Activated naive CD4-positive, alpha-beta T cell treated with Interleukin-2 at 50 U/mL for 16 hours (primary cell): Measurements from ENCODE around the gene RHOF.

Experiments used
- DNase-seq: peaks from one replicate; pipeline ENCODE4 v3.0.0-alpha.2; 2020

The RHOF gene

DNA sequence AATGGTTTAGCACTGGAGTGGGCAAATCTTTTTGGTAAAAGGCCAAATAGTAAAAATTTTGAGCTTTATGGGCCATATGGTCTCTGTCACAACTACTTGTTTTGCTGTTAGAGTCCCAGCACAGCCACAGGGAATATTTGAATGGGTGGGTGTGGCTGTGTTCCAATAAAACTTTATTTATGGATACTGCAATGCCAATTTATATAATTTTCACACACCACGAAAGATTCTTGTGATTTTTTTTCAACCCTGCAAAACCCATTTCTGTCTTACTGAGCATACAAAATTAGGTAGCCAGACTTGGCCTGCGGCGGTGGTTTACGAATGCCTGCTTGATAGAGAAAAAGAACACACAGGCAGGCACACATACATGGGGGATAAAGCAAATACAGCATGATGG is 52.6 kb downstream of the RHOF start:
- no peak for DNase-seq

- DNase-seq, result no peak
Measured at GRCh38 chr12:121738340-121738858, 55.1 kb downstream of the RHOF start.

DNA sequence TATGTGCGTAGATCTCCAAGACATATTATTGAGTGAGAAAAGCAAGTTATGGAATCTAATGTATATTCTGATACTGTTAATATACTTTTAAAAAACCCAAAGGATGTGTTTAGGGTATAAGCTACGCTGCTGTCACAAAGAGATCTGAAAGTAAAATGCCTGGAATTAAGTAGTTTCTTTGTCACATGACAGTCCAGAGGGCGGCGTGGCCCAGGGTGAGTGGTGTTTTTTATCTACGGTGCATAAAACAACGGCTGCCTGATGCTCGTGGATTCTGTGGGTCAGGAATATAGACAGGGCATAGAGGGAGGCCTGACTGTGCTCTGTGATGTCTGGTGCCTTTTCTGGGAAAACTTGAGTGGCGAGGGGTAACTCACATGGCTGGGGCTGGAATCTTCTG is 59.6 kb downstream of the RHOF start:
- DNase-seq, result no peak

DNA sequence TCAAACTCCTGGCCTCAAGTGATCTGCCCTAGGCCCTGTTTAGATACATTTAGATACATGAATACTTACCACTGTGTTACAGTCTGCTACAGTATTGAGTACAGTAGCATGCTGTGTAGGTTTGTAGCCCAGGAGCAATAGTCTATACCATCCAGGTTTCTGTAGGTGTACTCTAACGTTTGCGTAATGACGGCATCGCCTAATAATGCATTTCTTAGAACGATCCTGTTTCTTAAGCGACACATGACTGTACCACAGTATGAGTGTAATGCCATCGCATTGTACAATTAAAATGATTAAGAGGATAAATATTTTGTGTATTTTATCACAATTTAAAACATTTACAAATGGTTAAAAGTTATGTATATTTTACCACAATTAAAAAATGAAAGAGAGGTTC is 62.0 kb downstream of the RHOF start:
- DNase-seq, result no peak

DNA sequence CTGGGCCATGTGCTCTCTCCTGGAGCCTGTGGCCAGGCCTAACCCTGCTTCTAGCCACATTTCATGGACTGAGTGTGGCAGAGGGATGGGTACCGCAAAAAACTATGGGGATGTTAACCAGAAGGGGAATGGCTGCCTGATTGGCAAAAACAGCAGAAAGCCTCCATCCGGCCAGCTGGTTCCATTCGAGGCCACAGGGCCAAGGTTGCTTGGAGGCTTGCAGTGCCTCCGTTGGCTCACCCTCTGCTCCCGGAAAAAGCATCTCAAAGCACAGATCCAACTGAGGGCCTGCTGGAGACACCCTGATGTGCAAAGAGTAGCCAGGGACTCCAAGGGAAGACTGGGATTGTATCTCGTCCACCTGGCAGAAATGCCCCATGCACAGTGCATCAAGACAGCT is 64.5 kb downstream of the RHOF start:
- DNase-seq, result no peak
